Right lobe of liver (tissue), 6 donors: ENCODE measurements around the gene SARS1. TPM values are rescaled to one million over a fixed set of nuclear protein-coding genes. Genes with fewer than 3 reads are reported as not detected.

Experiments used
- ATAC-seq, 4 donors: fragments of 200-7000 bp; cut with Tn5 transposase; one replicate each; pipeline ENCODE4 v1.9.1; 2020; ENCODE audit warnings: mild to moderate bottlenecking in 4 of 4, moderate library complexity in 4 of 4
- DNase-seq, 3 donors: peaks; one replicate each; pipeline ENCODE4 v3.0.0-alpha.2; 2020
- H3K27ac ChIP-seq, 3 donors: fragments of 200-600 bp; one replicate each; pipeline ENCODE4 v1.8.0; 2022
- H3K27me3 ChIP-seq, 2 donors: fragments of 200-600 bp; one replicate each; pipeline ENCODE4 v1.8.0; 2022
- H3K36me3 ChIP-seq, 4 donors: fragments of 200-600 bp; sonication (generic) in 1 of 4; one replicate each; pipeline versions ENCODE4 v1.5.1 to v1.8.0; 2017 to 2022; ENCODE audit warnings: control low read depth in 1 of 4
- H3K4me1 ChIP-seq, 4 donors: fragments of 200-600 bp; sonication (generic) in 1 of 4; one replicate each; pipeline versions ENCODE4 v1.5.1 to v1.8.0; 2017 to 2022; ENCODE audit warnings: control low read depth in 1 of 4
- H3K4me3 ChIP-seq, 3 donors: fragments of 200-600 bp; one replicate each; pipeline ENCODE4 v1.8.0; 2022
- H3K9me3 ChIP-seq, 4 donors: fragments of 200-600 bp; sonication (generic) in 1 of 4; one replicate each; pipeline versions ENCODE4 v1.5.1 to v1.8.0; 2017 to 2022; ENCODE audit warnings: control low read depth in 1 of 4
- CTCF ChIP-seq, 4 donors: fragments of 200-600 bp in 3 of 4; fragments of 450-650 bp in 1 of 4; IDR thresholded peaks; one replicate each; pipeline versions ENCODE4 v1.5.1 to v1.8.0; 2016 to 2022; ENCODE audit warnings: antibody characterized with exemption in 4 of 4, mild to moderate bottlenecking in 2 of 4
- POLR2A ChIP-seq: fragments of 450-650 bp; IDR thresholded peaks from one replicate; pipeline ENCODE4 v1.6.1; 2017; ENCODE audit warnings: antibody characterized with exemption, mild to moderate bottlenecking
- WGBS: methylation state at CpG from one replicate; pipeline ENCODE4 v1.1.6; 2018; ENCODE audit warnings: low coverage, low lambda C conversion rate; ENCODE audit not compliant: insufficient coverage; ENCODE audit errors: missing lambda C conversion rate; 5-methylcytosine and 5-hydroxymethylcytosine counted together
- intact Hi-C, 2 donors: fragments of 100-400 bp; cut with DNase I; formaldehyde crosslinking; loops; one replicate each; pipeline versions ENCODE4 v1.11.2 to v1.14.1; 2022
- total RNA-seq, 6 experiments: library from RNA; depleted of rRNA in 2 of 6; stranded (reverse); fragments of >200 nt in 2 of 6; fragmentation: NEBNext Ultra II Directional in 3 of 6; extraction: Animal tissue kit (Norgen Biotek cat#: 25700) in 3 of 6; gene quantifications; one replicate each; pipeline versions ENCODE4 v1.1.0 to v1.2.4, GENCODE V29; 2016 to 2023
- donor health status: DM: no; HTN: yes; CAD: no.
- donor health status: DM: no; HTN: no; CAD: no.
- donor health status: DM: no; HTN: no; CAD: no.
- donor health status: DM: no; HTN: yes; CAD: no.
- donor health status: DM: no; HTN: yes; CAD: no.

The SARS1 gene
- total RNA-seq, 6 experiments from 2014 or later = 73.5 to 123 (median 91.6) TPM

DNA sequence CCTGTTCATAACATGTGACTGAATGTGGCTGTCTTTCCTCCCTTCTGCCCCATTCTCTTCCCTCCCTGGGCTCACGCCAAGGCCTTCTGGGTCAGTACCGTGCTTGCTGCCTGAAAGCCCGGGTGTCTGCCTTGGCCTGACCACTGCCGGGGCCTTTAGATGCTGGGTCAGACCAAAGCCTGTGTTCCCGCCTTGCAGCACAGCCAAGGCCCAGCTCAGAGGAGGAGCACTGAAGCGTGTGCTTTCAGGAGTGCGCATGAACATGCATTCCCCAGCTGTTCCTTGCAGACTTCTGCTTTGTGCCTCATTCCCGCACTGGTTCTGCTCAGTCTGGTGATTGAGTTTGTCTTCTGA is 27.0 kb upstream of the SARS1 start:
- no peak overlapping the region for H3K4me3 ChIP-seq
- H3K9me3 ChIP-seq = no peaks in the 10 kb centered on the region
- TF ChIP-seq POLR2A = no peak
- no peak for TF ChIP-seq CTCF (IDR thresholded peaks at IDR 0.05)
- ATAC-seq (peak in 2 of 4 donors; percentile 29 to 39), DNase-seq (no peak)
- intact Hi-C loops = no loop called here
- no peaks in the 10 kb centered on the region for H3K27me3 ChIP-seq
- H3K4me1 ChIP-seq = peaks cover 0 to 7% (median 3%) of the 10 kb centered on the region in 4 donors
- 82% methylated on average over 7 of the region's 8 CpGs for WGBS
- H3K36me3 ChIP-seq = no peaks in the 10 kb centered on the region
- H3K27ac ChIP-seq = no peak overlapping the region

DNA sequence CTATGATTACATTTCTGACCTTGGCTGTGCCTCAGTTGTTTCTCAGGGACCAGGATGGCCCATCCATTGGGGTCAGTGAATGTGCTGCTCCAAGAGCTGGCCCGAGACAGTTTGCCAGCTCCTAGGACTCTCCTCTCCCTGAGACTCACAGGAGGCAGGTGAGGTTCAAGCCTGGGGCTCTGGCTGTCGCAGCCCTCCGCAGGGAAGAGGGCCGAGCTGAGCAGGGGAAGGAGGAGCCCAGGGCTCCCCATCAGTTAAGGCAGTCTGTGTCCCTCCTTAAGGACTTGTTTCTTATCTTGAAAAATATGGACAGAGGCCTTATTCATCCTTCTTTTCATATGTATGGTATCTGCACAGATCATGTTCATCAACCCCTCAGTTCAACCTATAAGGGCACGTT is 26.6 kb upstream of the SARS1 start:
- no peak overlapping the region for H3K27ac ChIP-seq
- DNase-seq (no peak), ATAC-seq (no peak)
- no peaks in the 10 kb centered on the region for H3K27me3 ChIP-seq
- TF ChIP-seq POLR2A (no peak), CTCF (IDR thresholded peaks at IDR 0.05) (no peak)
- no peaks in the 10 kb centered on the region for H3K9me3 ChIP-seq
- H3K4me3 ChIP-seq = no peak overlapping the region
- intact Hi-C loops = no loop called here
- WGBS = 44% methylated on average over 1 of the region's 5 CpGs
- H3K4me1 ChIP-seq = peaks cover 0 to 3% (median under 1%) of the 10 kb centered on the region in 4 donors
- no peaks in the 10 kb centered on the region for H3K36me3 ChIP-seq

GRCh38 chr1:109188200-109188599 is 25.5 kb upstream of the SARS1 start:
- DNase-seq (no peak), ATAC-seq (no peak)
- Histone ChIP-seq H3K36me3 (no peaks in the 10 kb centered on the region), H3K4me3 (no peak overlapping the region), H3K9me3 (no peaks in the 10 kb centered on the region), H3K27me3 (no peaks in the 10 kb centered on the region), H3K4me1 (no peaks in the 10 kb centered on the region), H3K27ac (no peak overlapping the region)
- intact Hi-C loops = no loop called here
- TF ChIP-seq CTCF (IDR thresholded peaks at IDR 0.05) (no peak), POLR2A (no peak)
- WGBS = 94% methylated on average over 3 of the region's 4 CpGs

- WGBS = 60% methylated on average over 1 of the region's 6 CpGs
- no peak for DNase-seq
- TF ChIP-seq CTCF (IDR thresholded peaks at IDR 0.05) (no peak), POLR2A (no peak)
- no peaks in the 10 kb centered on the region for H3K27me3 ChIP-seq
- intact Hi-C loops = no loop called here
- peaks cover 0 to 5% (median 0%) of the 10 kb centered on the region in 4 donors for H3K4me1 ChIP-seq
- no peaks in the 10 kb centered on the region for H3K36me3 ChIP-seq
- no peaks in the 10 kb centered on the region for H3K9me3 ChIP-seq
- no peak overlapping the region for H3K4me3 ChIP-seq
- no peak for ATAC-seq
- no peak overlapping the region for H3K27ac ChIP-seq
Measured at GRCh38 chr1:109188781-109189180, 24.9 kb upstream of the SARS1 start.

- TF ChIP-seq POLR2A = no peak
- TF ChIP-seq CTCF (IDR thresholded peaks at IDR 0.05) = no peak
- no peaks in the 10 kb centered on the region for H3K9me3 ChIP-seq
- H3K27ac ChIP-seq = no peak overlapping the region
- H3K27me3 ChIP-seq = no peaks in the 10 kb centered on the region
- 82% methylated on average over 7 of the region's 7 CpGs for WGBS
- ATAC-seq (no peak), DNase-seq (no peak)
- peaks cover 0 to 7% (median 0%) of the 10 kb centered on the region in 4 donors for H3K4me1 ChIP-seq
- no peak overlapping the region for H3K4me3 ChIP-seq
- no peaks in the 10 kb centered on the region for H3K36me3 ChIP-seq
- intact Hi-C loops = loop anchor here in 1 of 2 donors (5.0 kb wide), 1 partner anchor 73 kb away; no protein-coding TSS in a partner anchor
Measured at GRCh38 chr1:109190189-109190588, 23.5 kb upstream of the SARS1 start.
